ENCODE measurements around the gene JAGN1. TPM values are rescaled to one million over a fixed set of nuclear protein-coding genes. Genes with fewer than 3 reads are reported as not detected.
A peak's percentile ranks its signal among the peaks of the same experiment; 100 is the strongest.

Gene JAGN1
- total RNA-seq, 1 donor from 2014 or later: 32.7 TPM

DNA sequence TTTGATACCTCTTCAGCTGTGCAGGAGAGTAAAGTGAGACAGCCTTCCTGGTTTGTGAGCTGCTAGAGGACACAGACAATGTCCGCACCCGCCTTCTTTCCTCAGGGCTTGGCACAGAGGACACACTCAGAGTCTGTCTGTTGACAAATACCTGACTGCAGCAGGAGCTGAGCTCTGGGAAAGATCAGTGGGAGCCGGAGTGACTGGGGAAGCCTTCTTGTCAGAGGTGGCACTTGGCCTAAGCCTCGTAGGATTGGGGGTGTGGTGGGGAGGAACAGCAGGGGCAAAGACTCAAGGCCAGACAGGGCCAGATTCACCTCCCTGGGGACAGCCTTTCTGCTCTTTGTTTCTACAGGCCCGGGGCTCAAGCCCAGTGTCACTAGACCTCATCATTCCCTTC is 23.2 kb downstream of the JAGN1 start:
- H2AFZ ChIP-seq (replicated peaks): no peak overlapping the region
- peaks cover 19% of the 10 kb centered on the region for H3K4me1 ChIP-seq
- H3K4me2 ChIP-seq: no peak overlapping the region
- no peak overlapping the region for H3K4me3 ChIP-seq
- Mint-ChIP-seq H3K9me3 (no peaks in the 10 kb centered on the region), H3K36me3 (no peaks in the 10 kb centered on the region), H3K27me3 (ENCODE audit: insufficient read depth, low read depth) (no peaks in the 10 kb centered on the region), H3K27ac (no peak overlapping the region), H3K4me3 (peak overlapping the region; percentile 35), H3K4me1 (peaks cover 14% of the 10 kb centered on the region)
- no peak overlapping the region for H3K27ac ChIP-seq
- no peaks in the 10 kb centered on the region for H4K20me1 ChIP-seq (ENCODE audit: low read depth)
- H3K9me3 ChIP-seq (ENCODE audit: low read depth): no peaks in the 10 kb centered on the region
- no peaks in the 10 kb centered on the region for H3K79me2 ChIP-seq (ENCODE audit: low read depth)
- DNase-seq (ENCODE audit: low spot score): no peak
- no peak overlapping the region for H3K9ac ChIP-seq
- TF ChIP-seq EZH2phosphoT487 (IDR thresholded peaks at IDR 0.05): no peak
- TF ChIP-seq, protein P1, sequence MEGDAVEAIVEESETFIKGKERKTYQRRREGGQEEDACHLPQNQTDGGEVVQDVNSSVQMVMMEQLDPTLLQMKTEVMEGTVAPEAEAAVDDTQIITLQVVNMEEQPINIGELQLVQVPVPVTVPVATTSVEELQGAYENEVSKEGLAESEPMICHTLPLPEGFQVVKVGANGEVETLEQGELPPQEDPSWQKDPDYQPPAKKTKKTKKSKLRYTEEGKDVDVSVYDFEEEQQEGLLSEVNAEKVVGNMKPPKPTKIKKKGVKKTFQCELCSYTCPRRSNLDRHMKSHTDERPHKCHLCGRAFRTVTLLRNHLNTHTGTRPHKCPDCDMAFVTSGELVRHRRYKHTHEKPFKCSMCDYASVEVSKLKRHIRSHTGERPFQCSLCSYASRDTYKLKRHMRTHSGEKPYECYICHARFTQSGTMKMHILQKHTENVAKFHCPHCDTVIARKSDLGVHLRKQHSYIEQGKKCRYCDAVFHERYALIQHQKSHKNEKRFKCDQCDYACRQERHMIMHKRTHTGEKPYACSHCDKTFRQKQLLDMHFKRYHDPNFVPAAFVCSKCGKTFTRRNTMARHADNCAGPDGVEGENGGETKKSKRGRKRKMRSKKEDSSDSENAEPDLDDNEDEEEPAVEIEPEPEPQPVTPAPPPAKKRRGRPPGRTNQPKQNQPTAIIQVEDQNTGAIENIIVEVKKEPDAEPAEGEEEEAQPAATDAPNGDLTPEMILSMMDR (IDR thresholded peaks at IDR 0.05): no peak
- no peak for TF ChIP-seq EZH2 (IDR thresholded peaks at IDR 0.05)
- H3K27me3 ChIP-seq: peaks cover 30% of the 10 kb centered on the region
- H3F3A ChIP-seq (ENCODE audit: low read depth): peaks cover 14% of the 10 kb centered on the region
- H3K36me3 ChIP-seq: no peaks in the 10 kb centered on the region

DNA sequence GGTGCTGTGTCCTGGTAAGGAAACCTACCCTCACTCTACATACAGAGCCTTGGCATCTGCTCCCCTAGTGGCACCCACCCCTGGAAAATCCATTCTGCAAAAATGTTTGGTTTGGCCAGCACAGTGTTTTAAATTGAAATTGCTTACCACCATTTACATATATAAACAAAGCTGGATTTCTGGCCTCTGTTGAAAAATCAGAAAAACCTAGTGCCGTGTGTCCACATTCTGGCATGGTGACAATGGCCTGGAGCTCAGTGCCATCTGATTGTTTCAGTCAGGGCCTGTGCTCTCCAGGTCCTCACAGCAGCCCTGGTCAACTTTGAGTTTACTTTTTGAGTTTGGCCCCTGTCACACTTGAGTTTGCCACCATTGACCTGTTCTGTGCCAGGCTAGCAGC is 23.6 kb downstream of the JAGN1 start:
- Histone ChIP-seq H3K9ac (no peak overlapping the region), H3K27me3 (peaks cover 30% of the 10 kb centered on the region), H3K4me1 (peaks cover 19% of the 10 kb centered on the region), H3K4me3 (no peak overlapping the region), H2AFZ (replicated peaks) (no peak overlapping the region), H3K27ac (no peak overlapping the region), H3K36me3 (no peaks in the 10 kb centered on the region), H3K4me2 (no peak overlapping the region), H3F3A (ENCODE audit: low read depth) (peaks cover 14% of the 10 kb centered on the region), H3K79me2 (ENCODE audit: low read depth) (no peaks in the 10 kb centered on the region), H4K20me1 (ENCODE audit: low read depth) (no peaks in the 10 kb centered on the region), H3K9me3 (ENCODE audit: low read depth) (no peaks in the 10 kb centered on the region)
- H3K36me3 Mint-ChIP-seq: no peaks in the 10 kb centered on the region
- peaks cover 14% of the 10 kb centered on the region for H3K4me1 Mint-ChIP-seq
- no peaks in the 10 kb centered on the region for H3K9me3 Mint-ChIP-seq
- no peak for DNase-seq (ENCODE audit: low spot score)
- H3K27ac Mint-ChIP-seq: no peak overlapping the region
- H3K4me3 Mint-ChIP-seq: no peak overlapping the region
- TF ChIP-seq EZH2phosphoT487 (IDR thresholded peaks at IDR 0.05) (no peak), EZH2 (IDR thresholded peaks at IDR 0.05) (no peak)
- TF ChIP-seq, protein P1 (IDR thresholded peaks at IDR 0.05): no peak
- no peaks in the 10 kb centered on the region for H3K27me3 Mint-ChIP-seq (ENCODE audit: insufficient read depth, low read depth)

DNA sequence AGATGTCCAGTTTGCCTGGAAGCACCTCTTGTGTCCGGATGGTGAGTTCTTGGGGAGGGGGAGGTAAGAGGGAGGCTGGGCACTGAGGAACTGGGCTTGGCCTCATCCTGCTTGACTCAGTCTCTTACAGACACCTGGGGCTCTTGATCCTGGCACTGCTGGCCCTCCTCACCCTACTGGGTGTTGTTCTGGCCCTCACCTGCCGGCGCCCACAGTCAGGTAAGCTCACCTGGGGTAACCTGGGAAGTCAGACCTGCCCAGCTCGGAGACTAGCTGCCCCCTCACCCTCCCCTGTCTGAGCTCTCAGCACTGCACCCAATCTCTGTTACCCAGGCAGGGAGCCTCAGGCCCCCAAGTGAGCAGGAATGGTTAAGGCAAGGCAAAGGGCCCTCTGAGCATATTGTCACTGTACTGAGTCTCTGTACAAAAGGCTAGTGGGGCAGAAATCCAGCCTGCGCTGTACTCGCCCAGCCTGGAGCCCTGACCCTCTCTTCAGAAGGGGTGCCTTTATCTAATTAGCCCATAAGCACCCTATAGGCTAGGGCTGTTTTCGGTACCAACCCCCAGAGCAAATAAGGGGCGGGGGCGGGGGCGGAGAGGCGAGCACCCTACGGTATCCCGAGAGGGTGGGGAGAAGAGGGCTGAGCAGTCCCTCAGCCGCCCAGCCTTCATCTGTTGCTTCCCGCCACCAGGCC is 24.3 kb downstream of the JAGN1 start:
- Histone ChIP-seq H3K79me2 (ENCODE audit: low read depth) (no peaks in the 10 kb centered on the region), H3K36me3 (no peaks in the 10 kb centered on the region), H4K20me1 (ENCODE audit: low read depth) (no peaks in the 10 kb centered on the region), H3K27ac (no peak overlapping the region), H3K9me3 (ENCODE audit: low read depth) (no peaks in the 10 kb centered on the region), H2AFZ (replicated peaks) (peak overlapping the region; percentile 97), H3K27me3 (peaks cover 30% of the 10 kb centered on the region), H3K9ac (no peak overlapping the region), H3K4me2 (peak overlapping the region; percentile 97), H3F3A (ENCODE audit: low read depth) (peaks cover 14% of the 10 kb centered on the region), H3K4me1 (peaks cover 19% of the 10 kb centered on the region), H3K4me3 (peak overlapping the region; percentile 46)
- Mint-ChIP-seq H3K27me3 (ENCODE audit: insufficient read depth, low read depth) (no peaks in the 10 kb centered on the region), H3K9me3 (no peaks in the 10 kb centered on the region), H3K27ac (no peak overlapping the region), H3K4me3 (peak overlapping the region; percentile 76), H3K4me1 (peaks cover 14% of the 10 kb centered on the region), H3K36me3 (no peaks in the 10 kb centered on the region)
- DNase-seq (ENCODE audit: low spot score): no peak
- TF ChIP-seq, protein P1 (IDR thresholded peaks at IDR 0.05): no peak
- TF ChIP-seq EZH2 (IDR thresholded peaks at IDR 0.05): no peak
- no peak for TF ChIP-seq EZH2phosphoT487 (IDR thresholded peaks at IDR 0.05)
